WTC11 (cell line): ENCODE data around the gene NXN. TPM values are rescaled to one million over a fixed set of nuclear protein-coding genes. Genes with fewer than 3 reads are reported as not detected.

Source experiments
- ATAC-seq: fragments of 200-7000 bp; cut with Tn5 transposase; 2 replicates; pipeline ENCODE4 v1.10.0; 2021; ENCODE audit warnings: mild to moderate bottlenecking, moderate library complexity
- CTCF ChIA-PET: fragments of 300-600 bp; sonication (Branson Sonifier 250); formaldehyde crosslinking; loops from one replicate; lab custom pipeline; 2021; ENCODE audit warnings: antibody characterized with exemption; lab: Charles Lee
- POLR2A ChIA-PET: fragments of 350-600 bp; sonication (Branson Sonifier 250); formaldehyde crosslinking; loops from one replicate; lab custom pipeline; 2021; ENCODE audit warnings: antibody characterized with exemption; lab: Charles Lee
- DNase-seq: peaks from one replicate; pipeline ENCODE4 v3.0.0; 2021; ENCODE audit warnings: low spot score
- H3K27ac Mint-ChIP-seq: 2 replicates; pipeline ENCODE4 v1.8.0; 2021; ENCODE audit warnings: mixed read lengths
- H3K27me3 Mint-ChIP-seq: 2 replicates; pipeline ENCODE4 v1.8.0; 2021; ENCODE audit warnings: low read depth, mild to moderate bottlenecking, moderate library complexity, mixed read lengths
- H3K36me3 Mint-ChIP-seq: 2 replicates; pipeline ENCODE4 v1.8.0; 2021; ENCODE audit warnings: mixed read lengths
- H3K4me1 Mint-ChIP-seq: 2 replicates; pipeline ENCODE4 v1.8.0; 2022; ENCODE audit warnings: mixed read lengths
- H3K4me3 Mint-ChIP-seq: 2 replicates; pipeline ENCODE4 v1.8.0; 2021; ENCODE audit warnings: mild to moderate bottlenecking, moderate library complexity, mixed read lengths
- H3K9me3 Mint-ChIP-seq: 2 replicates; pipeline ENCODE4 v1.8.0; 2021; ENCODE audit warnings: mixed read lengths
- AFF4 ChIP-seq: sonication (generic); formaldehyde crosslinking; IDR thresholded peaks from 2 replicates; pipeline ENCODE4 v1.8.1; 2023; ENCODE audit warnings: mild to moderate bottlenecking, missing genetic modification reagents, borderline replicate concordance
- CREM ChIP-seq: sonication (generic); formaldehyde crosslinking; IDR thresholded peaks from 2 replicates; pipeline ENCODE4 v1.8.1; 2022; ENCODE audit warnings: mild to moderate bottlenecking, missing genetic modification reagents, moderate library complexity
- EMX1 ChIP-seq: fragments of 250-450 bp; sonication (Bioruptor Pico); IDR thresholded peaks from 2 replicates; pipeline ENCODE4 v1.8.0; 2021; ENCODE audit warnings: mild to moderate bottlenecking
- ESRRA ChIP-seq: sonication (generic); formaldehyde crosslinking; IDR thresholded peaks from 2 replicates; pipeline ENCODE4 v1.8.1; 2022; ENCODE audit warnings: mild to moderate bottlenecking, missing genetic modification reagents, borderline replicate concordance
- FOXP1 ChIP-seq: sonication (generic); formaldehyde crosslinking; IDR thresholded peaks from 2 replicates; pipeline ENCODE4 v1.8.0; 2022; ENCODE audit warnings: missing genetic modification reagents, mild to moderate bottlenecking, moderate library complexity, borderline replicate concordance
- KAT7 ChIP-seq: sonication (generic); formaldehyde crosslinking; IDR thresholded peaks from 2 replicates; pipeline ENCODE4 v1.8.1; 2023; ENCODE audit warnings: missing genetic modification reagents, mild to moderate bottlenecking, borderline replicate concordance
- MAX ChIP-seq: sonication (generic); formaldehyde crosslinking; IDR thresholded peaks from 2 replicates; pipeline ENCODE4 v1.8.0; 2022; ENCODE audit warnings: mild to moderate bottlenecking, missing genetic modification reagents
- NR2C2 ChIP-seq: sonication (generic); formaldehyde crosslinking; IDR thresholded peaks from 2 replicates; pipeline ENCODE4 v1.8.0; 2022; ENCODE audit warnings: mild to moderate bottlenecking, missing genetic modification reagents
- OVOL2 ChIP-seq: fragments of 250-450 bp; sonication (Bioruptor Pico); IDR thresholded peaks from 2 replicates; pipeline ENCODE4 v1.9.0; 2021; ENCODE audit warnings: mild to moderate bottlenecking, borderline replicate concordance
- PRRX2 ChIP-seq: fragments of 250-450 bp; sonication (Bioruptor Pico); IDR thresholded peaks from 2 replicates; pipeline ENCODE4 v1.8.0; 2021; ENCODE audit warnings: mild to moderate bottlenecking
- SOX15 ChIP-seq: fragments of 250-450 bp; sonication (Bioruptor Pico); IDR thresholded peaks from 2 replicates; pipeline ENCODE4 v1.9.0; 2021; ENCODE audit warnings: mild to moderate bottlenecking
- ZNF138 ChIP-seq: sonication (generic); formaldehyde crosslinking; conservative IDR thresholded peaks from 2 replicates; pipeline ENCODE4 v1.8.1; 2022; ENCODE audit warnings: mild to moderate bottlenecking, moderate library complexity, missing genetic modification reagents
- ZNF396 ChIP-seq: fragments of 250-450 bp; sonication (Bioruptor Pico); IDR thresholded peaks from 2 replicates; pipeline ENCODE4 v1.8.0; 2021; ENCODE audit warnings: mild to moderate bottlenecking, moderate library complexity, borderline replicate concordance
- ZSCAN18 ChIP-seq: fragments of 250-450 bp; sonication (Bioruptor Pico); IDR thresholded peaks from 2 replicates; pipeline ENCODE4 v2.1.2; 2022; ENCODE audit warnings: mild to moderate bottlenecking, moderate library complexity
- total RNA-seq: library from RNA; stranded (reverse); gene quantifications from 3 replicates; pipeline ENCODE4 v1.2.3, GENCODE V29; 2021
- TF ChIP-seq, protein P1 (sequence below): fragments of 250-450 bp; sonication (Bioruptor Pico); conservative IDR thresholded peaks from 2 replicates; pipeline ENCODE4 v1.9.0; 2021; ENCODE audit warnings: mild to moderate bottlenecking
- TF ChIP-seq, protein P2 (sequence below): sonication (generic); formaldehyde crosslinking; IDR thresholded peaks from 2 replicates; pipeline ENCODE4 v1.8.0; 2023; ENCODE audit warnings: missing genetic modification reagents
- TF ChIP-seq, protein P3 (sequence below): fragments of 200-600 bp; IDR thresholded peaks from 2 replicates; pipeline ENCODE4 v1.8.0; 2022; ENCODE audit warnings: antibody characterized with exemption
- TF ChIP-seq, protein P4 (sequence below): sonication (generic); formaldehyde crosslinking; IDR thresholded peaks from 2 replicates; pipeline ENCODE4 v1.8.1; 2023; ENCODE audit warnings: mild to moderate bottlenecking, missing genetic modification reagents

Gene NXN
- total RNA-seq, 1 experiment from 2014 or later: 96.8 TPM

DNA sequence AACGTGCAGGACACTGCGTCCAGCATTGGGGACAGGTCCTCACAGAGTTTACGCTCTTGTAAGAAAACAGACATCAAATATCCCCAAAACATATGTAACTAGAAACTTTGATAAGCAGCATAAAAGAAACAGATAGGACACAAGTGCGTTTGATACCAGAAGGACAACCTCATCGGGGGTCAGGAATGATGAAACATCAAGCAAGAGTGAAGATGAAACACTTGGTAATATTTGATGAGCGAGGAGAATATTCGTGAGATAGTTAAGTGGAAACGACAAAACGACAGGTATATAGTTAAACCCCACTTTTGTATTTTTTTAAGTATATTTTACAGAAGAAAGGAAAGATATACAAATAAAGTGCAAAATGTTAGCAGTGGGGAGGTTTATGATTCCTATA is 55.9 kb downstream of the NXN start:
- DNase-seq (no peak), ATAC-seq (no peak)
- POLR2A ChIA-PET: no interaction called here
- H3K27me3 Mint-ChIP-seq: no peaks in the 10 kb centered on the region
- no peaks in the 10 kb centered on the region for H3K9me3 Mint-ChIP-seq
- H3K27ac Mint-ChIP-seq: peak overlapping the region; percentile 77; the same call in 1 of the 2 replicates
- H3K4me1 Mint-ChIP-seq: peaks cover 67% of the 10 kb centered on the region
- CTCF ChIA-PET: interaction anchor here (1.0 kb wide), 1 partner anchor 44 kb away, joined by 3 read pairs; no protein-coding TSS in a partner anchor
- no peak overlapping the region for H3K4me3 Mint-ChIP-seq
- H3K36me3 Mint-ChIP-seq: peaks cover 4% of the 10 kb centered on the region; the same call in 1 of the 2 replicates
- no peak for TF ChIP-seq KAT7 (CRISPR knock-in tag)
- TF ChIP-seq OVOL2: no peak

- TF ChIP-seq ZNF138 (CRISPR knock-in tag) (no peak), SOX15 (CRISPR knock-in tag) (no peak), OVOL2 (no peak), ESRRA (CRISPR knock-in tag) (no peak), PRRX2 (CRISPR knock-in tag) (no peak), CREM (CRISPR knock-in tag) (no peak), AFF4 (CRISPR knock-in tag) (no peak)
- TF ChIP-seq, protein P1, sequence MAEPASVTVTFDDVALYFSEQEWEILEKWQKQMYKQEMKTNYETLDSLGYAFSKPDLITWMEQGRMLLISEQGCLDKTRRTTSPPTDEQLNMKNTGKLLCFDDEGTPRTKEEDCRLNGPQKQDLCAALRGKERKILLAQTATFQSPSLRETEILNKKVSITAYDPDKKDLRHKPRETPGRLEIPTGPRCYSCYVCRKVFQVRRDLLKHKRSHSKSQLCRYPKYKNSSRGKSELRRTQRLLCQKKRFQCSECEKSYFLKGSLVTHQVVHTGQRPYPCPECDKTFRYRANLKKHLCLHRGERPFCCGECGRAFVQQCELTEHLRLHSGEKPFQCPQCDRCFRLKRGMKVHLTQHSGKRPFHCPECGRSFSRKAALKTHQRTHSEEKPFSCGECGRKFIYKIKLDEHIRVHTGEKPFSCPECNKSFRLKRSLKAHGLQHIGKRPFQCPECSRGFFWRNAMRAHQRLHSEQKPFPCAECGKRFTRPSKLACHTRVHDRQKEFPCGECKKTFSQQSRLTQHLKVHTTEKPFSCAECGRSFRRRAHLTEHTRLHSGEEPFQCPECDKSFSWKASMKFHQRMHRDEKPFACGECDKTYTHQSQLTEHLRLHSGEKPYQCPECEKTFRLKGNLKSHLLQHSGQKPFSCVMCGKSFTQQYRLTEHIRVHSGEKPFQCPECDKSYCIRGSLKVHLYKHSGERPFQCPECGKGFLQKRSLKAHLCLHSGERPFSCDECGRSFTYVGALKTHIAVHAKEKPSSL: no peak
- TF ChIP-seq, protein P2, sequence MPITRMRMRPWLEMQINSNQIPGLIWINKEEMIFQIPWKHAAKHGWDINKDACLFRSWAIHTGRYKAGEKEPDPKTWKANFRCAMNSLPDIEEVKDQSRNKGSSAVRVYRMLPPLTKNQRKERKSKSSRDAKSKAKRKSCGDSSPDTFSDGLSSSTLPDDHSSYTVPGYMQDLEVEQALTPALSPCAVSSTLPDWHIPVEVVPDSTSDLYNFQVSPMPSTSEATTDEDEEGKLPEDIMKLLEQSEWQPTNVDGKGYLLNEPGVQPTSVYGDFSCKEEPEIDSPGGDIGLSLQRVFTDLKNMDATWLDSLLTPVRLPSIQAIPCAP (CRISPR knock-in tag): no peak
- peak overlapping the region; percentile 88 for H3K27ac Mint-ChIP-seq
Measured at GRCh38 chr17:921161-921560, 58.4 kb downstream of the NXN start.

DNA sequence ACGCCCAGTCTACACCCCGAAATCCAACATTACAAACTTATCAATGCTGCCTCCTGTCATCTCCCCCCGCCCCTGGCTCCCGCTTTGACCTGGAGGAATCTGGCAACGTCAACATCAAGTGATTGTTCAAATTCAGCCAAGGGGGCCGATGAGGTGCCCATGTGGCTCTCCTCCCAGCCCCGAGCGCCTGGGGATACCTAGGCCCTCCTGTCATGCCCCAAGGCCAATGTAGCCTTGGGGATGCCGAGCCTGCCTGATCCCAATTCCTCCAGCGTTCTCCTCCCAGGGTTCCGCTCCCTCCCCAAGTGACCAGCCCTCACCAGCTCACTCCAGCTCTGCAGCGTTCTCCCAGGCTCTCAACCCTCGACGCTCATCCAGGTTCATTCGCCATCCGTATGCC is 59.4 kb downstream of the NXN start:
- Mint-ChIP-seq H3K36me3 (peaks cover 6% of the 10 kb centered on the region; the same call in 1 of the 2 replicates), H3K4me3 (no peak overlapping the region), H3K4me1 (peaks cover 67% of the 10 kb centered on the region), H3K27ac (peak overlapping the region; percentile 86), H3K27me3 (no peaks in the 10 kb centered on the region), H3K9me3 (no peaks in the 10 kb centered on the region)
- ChIA-PET POLR2A (no interaction called here), CTCF (no interaction called here)
- ATAC-seq (no peak), DNase-seq (no peak)
- TF ChIP-seq ZSCAN18 (CRISPR knock-in tag) (no peak), MAX (CRISPR knock-in tag) (no peak), FOXP1 (CRISPR knock-in tag) (no peak), EMX1 (CRISPR knock-in tag) (no peak), ZNF396 (no peak), NR2C2 (no peak)
- TF ChIP-seq, protein P3, sequence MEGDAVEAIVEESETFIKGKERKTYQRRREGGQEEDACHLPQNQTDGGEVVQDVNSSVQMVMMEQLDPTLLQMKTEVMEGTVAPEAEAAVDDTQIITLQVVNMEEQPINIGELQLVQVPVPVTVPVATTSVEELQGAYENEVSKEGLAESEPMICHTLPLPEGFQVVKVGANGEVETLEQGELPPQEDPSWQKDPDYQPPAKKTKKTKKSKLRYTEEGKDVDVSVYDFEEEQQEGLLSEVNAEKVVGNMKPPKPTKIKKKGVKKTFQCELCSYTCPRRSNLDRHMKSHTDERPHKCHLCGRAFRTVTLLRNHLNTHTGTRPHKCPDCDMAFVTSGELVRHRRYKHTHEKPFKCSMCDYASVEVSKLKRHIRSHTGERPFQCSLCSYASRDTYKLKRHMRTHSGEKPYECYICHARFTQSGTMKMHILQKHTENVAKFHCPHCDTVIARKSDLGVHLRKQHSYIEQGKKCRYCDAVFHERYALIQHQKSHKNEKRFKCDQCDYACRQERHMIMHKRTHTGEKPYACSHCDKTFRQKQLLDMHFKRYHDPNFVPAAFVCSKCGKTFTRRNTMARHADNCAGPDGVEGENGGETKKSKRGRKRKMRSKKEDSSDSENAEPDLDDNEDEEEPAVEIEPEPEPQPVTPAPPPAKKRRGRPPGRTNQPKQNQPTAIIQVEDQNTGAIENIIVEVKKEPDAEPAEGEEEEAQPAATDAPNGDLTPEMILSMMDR: no peak
- TF ChIP-seq, protein P4, sequence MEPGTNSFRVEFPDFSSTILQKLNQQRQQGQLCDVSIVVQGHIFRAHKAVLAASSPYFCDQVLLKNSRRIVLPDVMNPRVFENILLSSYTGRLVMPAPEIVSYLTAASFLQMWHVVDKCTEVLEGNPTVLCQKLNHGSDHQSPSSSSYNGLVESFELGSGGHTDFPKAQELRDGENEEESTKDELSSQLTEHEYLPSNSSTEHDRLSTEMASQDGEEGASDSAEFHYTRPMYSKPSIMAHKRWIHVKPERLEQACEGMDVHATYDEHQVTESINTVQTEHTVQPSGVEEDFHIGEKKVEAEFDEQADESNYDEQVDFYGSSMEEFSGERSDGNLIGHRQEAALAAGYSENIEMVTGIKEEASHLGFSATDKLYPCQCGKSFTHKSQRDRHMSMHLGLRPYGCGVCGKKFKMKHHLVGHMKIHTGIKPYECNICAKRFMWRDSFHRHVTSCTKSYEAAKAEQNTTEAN: no peak

More at GRCh38 chr17:921161-921560, 58.4 kb downstream of the NXN start:
- no peak for DNase-seq
- CTCF ChIA-PET: no interaction called here
- no peaks in the 10 kb centered on the region for H3K27me3 Mint-ChIP-seq
- peaks cover 6% of the 10 kb centered on the region; the same call in 1 of the 2 replicates for H3K36me3 Mint-ChIP-seq
- H3K4me1 Mint-ChIP-seq: peaks cover 66% of the 10 kb centered on the region
- H3K4me3 Mint-ChIP-seq: no peak overlapping the region
- ATAC-seq: no peak
- POLR2A ChIA-PET: no interaction called here
- H3K9me3 Mint-ChIP-seq: no peaks in the 10 kb centered on the region
